Measurements from ENCODE around the gene C1QA.

Gene C1QA, protein sequence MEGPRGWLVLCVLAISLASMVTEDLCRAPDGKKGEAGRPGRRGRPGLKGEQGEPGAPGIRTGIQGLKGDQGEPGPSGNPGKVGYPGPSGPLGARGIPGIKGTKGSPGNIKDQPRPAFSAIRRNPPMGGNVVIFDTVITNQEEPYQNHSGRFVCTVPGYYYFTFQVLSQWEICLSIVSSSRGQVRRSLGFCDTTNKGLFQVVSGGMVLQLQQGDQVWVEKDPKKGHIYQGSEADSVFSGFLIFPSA

DNA sequence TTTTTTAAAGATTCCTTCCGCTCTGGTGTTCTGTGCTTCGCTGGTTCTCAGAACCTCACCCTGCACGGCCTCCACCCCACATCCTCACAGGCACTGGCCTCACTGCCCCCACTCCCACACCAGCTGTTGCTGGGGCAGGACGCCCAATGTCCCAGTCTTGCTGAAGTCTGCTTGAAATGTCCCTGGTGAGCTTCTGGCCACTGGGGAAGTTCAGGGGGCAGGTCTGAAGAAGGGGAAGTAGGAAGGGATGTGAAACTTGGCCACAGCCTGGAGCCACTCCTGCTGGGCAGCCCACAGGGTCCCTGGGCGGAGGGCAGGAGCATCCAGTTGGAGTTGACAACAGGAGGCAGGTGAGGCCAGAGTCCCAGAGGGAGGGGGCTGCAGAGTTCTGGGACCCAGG lies at the start of gene C1QA:
TSS of gene C1QA (plus strand) at position 276 of the 400 bp plus-strand sequence. CDS start 989 bp downstream, outside the sequence.
- DNase-seq, result no peak

DNA sequence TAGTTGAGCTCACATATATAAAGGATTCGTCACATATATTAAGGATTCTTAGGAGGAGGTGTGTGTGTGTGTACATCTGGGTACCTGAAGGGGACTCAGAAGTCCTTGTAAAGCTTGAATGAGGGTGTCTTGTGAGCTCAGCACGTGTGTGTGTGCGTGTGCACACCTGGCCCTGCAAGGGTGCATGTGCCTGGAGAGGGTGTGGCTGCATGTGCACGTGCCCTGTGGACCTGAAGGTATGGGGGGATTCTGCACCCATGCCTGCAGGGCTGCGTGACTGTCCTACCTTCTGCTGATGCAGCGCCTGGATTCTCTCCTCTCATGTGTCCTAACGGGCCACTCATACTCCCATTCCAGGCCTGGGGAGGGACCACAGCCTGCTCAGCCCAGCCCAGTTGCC lies 49.2 kb upstream of the C1QA start:
- DNase-seq, result no peak

DNA sequence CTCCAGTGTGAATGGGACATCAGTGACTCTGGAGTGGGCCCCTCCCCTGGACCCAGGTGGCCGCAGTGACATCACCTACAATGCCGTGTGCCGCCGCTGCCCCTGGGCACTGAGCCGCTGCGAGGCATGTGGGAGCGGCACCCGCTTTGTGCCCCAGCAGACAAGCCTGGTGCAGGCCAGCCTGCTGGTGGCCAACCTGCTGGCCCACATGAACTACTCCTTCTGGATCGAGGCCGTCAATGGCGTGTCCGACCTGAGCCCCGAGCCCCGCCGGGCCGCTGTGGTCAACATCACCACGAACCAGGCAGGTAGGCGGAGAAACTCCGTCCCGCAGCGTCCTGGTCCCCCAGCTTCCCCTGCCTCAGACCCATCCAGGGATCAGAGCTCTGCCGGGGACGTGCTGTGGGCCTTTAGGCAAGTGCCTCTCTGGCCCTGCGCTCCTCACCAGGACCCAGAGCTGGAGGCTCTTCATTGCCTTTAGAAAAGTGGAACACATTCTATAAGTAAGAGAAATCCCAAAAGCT lies 47.5 kb upstream of the C1QA start:
- no peak for DNase-seq

DNA sequence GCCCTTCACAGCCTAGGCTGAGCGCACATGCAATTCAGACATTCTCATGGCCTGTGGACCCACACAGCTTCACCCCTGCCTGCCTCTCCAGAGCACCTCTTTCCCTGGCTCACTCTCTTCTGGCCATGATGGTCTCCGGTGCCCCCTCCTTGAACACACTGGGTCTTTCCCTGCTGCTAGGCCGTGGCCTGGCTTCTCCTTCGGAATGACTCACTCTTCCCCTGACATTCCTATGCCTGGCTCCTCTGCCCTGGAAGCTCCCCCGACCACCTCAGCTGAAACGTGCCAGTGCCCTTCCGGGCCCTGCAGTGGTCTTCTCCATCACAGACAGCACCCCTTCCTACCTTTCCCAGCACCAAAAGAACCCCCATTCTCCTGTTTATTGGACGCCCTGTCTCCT lies 44.9 kb upstream of the C1QA start:
- no peak for DNase-seq

DNA sequence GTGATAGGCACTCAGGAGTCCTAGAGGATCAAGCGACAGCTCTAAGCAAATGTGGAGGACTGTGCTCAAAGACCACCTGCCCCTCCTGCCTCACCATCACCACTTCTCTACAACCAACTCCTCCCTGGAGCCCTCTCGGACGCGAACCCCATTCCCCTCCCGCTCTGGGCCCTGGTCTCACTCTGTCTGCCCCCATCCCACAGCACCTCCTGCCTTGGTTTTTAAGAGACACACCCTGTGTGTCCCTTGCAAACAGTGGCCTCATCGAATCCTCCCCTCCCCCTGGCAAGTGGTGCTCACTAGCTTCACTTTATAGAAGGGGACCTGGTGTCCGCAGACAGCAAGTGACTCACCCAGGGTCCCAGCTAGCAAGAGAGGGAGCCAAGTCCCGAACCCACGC lies 44.4 kb upstream of the C1QA start:
- no peak for DNase-seq

DNA sequence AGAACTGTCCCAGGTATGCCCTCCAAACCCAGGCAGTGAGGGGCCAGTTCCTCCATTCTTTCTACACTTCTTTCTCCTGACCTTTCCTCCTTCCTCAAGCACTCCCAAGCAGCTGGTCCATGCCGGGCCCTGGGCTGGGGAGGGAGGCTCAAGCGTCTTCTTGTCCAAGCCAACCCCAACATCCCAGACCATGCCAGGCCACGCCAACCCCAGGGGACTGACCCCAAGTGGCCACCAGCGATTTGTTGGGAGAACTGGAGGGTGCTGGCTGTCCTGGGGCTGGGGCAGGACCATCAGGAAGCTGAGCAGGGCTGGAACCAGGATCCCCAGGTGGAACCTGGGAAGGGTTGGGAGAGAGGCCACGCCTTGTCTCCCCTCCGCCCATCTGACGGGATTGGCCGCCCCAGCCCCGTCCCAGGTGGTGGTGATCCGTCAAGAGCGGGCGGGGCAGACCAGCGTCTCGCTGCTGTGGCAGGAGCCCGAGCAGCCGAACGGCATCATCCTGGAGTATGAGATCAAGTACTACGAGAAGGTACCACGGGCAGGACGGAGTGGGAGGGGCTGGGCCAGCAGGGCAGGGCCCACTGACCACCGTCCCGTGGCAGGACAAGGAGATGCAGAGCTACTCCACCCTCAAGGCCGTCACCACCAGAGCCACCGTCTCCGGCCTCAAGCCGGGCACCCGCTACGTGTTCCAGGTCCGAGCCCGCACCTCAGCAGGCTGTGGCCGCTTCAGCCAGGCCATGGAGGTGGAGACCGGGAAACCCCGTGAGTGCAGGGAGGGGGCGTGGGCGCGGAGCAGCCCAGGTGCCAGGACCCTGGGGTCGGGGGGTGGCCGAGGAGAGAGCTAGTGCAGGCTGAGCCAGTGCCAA lies 43.3 kb upstream of the C1QA start:
- no peak for DNase-seq

DNA sequence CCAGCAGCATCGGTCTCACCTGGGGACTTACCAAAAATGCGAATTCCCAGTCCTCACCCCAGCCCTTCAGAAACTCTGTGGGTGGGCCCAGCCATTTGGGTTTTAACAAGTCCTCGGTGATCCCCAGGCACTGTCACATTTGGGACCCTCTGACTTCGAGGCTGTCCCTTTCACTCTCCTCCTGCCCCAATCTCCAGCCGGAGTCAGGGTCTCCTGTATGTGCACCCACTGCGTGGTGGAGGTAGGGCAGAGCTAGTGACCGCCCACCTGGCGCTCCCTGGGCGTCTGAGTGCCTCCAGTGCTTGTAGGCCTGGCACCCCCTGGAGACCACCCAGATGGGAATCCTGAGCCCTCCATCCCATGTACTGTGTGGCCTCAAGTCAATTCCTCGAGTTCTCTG lies 42.0 kb upstream of the C1QA start:
- no peak for DNase-seq

DNA sequence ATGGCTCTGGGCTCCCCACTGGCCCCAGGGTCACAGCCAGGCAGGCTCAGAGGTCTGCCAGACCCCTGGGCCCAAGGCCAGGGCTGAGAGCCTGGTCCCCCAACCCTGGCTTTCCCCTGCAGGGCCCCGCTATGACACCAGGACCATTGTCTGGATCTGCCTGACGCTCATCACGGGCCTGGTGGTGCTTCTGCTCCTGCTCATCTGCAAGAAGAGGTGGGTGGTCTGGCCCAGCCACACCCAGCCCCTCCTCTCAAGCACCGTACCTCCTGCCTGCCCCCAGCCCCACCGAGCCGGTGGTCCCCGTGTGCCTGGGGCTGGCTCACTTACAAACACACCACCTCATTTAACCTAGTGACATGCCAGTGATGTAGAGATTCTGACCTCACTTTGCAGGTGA lies 41.3 kb upstream of the C1QA start:
- DNase-seq, result no peak

DNA sequence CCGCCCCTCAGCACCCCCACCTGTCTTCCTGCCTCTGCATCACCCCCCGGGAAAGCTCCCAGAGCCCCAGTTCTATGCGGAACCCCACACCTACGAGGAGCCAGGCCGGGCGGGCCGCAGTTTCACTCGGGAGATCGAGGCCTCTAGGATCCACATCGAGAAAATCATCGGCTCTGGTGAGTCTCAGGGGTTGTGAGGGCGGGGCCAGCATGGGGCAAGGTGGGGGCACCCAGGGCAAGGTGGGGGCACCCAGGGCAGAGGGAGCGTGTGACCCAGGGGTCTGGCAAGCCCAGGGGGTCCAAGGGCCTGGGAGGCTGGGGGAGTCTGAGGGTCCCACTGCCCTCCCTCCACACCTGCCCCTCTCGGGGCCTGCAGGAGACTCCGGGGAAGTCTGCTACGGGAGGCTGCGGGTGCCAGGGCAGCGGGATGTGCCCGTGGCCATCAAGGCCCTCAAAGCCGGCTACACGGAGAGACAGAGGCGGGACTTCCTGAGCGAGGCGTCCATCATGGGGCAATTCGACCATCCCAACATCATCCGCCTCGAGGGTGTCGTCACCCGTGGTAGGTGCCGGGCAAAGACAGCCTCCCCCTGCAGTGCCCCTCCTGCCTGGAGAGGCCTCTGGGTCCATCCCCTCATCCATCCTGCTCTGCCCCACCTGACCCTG lies 39.0 kb upstream of the C1QA start:
- no peak for DNase-seq

DNA sequence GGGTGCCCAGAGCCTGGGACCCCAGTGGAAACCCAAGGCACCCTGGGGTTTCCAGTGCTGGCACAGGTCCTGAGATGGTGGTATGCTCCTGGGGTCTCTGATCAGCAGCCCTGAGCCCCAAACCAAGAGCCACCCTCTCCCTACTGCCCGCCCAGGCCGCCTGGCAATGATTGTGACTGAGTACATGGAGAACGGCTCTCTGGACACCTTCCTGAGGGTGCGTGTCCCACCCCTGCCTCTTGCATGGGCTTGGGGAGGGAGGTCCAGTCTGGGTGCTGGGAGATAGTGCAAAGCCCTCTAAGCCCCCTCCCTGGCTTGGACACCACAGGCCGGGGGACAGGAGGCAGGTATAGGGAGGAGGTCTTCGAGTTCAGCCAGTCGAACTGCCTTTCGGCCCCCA lies 38.4 kb upstream of the C1QA start:
- no peak for DNase-seq

DNA sequence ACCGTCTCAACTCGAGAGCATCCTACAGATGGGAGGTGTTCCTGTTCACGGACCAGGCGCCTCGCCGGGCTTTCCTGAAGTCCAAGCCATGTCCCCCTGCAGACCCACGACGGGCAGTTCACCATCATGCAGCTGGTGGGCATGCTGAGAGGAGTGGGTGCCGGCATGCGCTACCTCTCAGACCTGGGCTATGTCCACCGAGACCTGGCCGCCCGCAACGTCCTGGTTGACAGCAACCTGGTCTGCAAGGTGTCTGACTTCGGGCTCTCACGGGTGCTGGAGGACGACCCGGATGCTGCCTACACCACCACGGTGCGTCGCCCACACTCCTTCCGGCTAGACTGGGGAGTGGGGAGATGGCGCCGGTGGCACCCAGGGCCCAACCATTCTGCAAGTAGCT lies 37.7 kb upstream of the C1QA start:
- no peak for DNase-seq

DNA sequence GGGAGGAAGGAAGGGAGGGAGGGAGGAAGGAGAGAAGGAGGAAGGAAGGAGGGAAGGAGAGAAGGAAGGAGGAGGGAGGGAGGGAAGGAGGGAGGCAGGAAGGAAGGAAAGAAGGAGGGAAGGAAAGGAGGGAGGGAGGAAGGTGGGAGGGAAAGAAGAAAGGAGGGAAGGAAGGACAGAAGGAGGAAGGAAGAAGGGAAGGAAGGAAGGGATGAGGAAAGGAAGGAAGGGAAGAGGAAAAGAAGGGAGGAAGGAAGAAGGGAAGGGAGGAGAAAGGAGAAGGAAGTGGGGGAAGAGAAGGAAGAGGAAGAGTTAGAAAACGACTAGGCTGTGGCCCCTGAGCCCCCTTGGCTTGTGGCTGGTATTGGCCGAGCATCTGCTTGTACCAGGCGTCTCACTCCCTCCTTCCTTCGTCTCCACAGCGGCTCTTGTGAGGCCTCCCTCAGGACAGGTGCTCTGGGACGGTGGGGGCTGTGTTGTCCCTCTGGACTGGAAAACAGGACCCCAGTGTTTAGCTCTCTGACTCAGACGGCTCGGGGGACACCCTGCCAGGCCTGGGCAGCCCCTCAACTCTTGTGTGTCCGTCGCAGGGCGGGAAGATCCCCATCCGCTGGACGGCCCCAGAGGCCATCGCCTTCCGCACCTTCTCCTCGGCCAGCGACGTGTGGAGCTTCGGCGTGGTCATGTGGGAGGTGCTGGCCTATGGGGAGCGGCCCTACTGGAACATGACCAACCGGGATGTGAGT lies 36.2 kb upstream of the C1QA start:
- DNase-seq, result no peak

DNA sequence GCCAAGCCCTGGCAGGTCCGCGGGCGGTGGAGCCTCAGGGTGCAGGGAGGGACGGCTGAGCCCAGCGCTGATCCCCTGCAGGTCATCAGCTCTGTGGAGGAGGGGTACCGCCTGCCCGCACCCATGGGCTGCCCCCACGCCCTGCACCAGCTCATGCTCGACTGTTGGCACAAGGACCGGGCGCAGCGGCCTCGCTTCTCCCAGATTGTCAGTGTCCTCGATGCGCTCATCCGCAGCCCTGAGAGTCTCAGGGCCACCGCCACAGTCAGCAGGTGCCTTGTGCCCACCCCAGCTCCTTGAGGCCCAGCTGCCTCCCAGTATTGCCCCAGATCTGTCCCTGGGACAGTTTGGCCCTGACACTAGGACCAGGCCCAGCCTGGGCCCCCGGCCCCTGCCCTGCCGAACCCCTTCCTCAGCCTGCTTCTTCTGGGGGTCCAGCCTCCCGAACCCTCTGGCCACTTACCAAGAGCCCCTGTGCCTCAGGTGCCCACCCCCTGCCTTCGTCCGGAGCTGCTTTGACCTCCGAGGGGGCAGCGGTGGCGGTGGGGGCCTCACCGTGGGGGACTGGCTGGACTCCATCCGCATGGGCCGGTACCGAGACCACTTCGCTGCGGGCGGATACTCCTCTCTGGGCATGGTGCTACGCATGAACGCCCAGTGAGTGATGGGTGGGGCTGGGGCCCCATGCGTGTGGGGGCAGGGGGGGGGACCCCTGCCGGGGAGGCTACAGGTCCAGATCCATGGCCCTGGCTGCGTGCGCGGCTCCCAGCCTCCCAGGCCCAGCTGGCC lies 35.4 kb upstream of the C1QA start:
- no peak for DNase-seq

DNA sequence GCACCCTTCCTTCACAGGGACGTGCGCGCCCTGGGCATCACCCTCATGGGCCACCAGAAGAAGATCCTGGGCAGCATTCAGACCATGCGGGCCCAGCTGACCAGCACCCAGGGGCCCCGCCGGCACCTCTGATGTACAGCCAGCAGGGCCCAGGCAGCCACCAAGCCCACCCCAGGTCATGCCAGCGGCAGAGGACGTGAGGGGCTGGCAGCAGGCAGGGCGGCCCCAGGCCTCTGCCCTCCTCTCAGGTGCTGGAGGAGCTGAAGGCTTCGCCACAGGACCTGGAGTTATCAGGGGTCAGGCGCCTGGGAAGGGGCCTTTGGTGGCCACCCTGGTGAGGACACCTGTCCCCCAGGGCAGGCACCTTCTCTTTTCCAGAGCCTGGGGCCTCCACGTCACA lies 34.8 kb upstream of the C1QA start:
- DNase-seq, result no peak

DNA sequence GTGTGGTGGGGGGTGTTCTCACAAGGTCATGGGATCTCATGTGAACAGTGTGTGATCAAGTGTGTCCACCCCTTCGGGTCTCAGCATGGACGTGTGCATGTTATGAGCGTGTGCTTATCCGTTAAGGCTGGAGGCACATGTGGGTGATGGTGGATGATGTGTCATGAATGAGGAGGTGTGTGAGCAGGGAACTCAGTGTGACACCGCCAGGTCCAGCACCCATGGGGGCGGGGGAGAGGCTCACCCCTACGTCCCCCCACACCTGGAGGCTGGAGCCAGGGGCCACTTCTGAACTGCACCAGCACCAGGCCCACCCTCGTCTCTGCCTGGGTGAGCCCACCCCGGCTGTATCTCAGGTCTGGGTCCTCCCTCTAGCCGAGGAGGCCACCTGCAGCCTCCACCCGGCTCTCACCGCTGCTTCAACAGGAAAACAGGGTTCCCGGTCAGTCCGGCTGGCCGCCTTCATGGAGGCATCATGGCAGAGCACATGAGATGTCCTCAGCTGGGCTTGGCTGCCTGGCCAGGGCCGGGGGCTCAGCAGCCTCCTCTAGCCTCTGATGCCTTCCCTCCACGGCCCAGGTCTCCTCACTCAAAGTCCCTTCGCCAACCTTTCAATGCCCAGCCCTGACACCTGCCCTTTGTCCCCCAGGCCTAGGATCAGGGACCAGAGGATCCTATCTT lies 34.2 kb upstream of the C1QA start:
- no peak for DNase-seq

DNA sequence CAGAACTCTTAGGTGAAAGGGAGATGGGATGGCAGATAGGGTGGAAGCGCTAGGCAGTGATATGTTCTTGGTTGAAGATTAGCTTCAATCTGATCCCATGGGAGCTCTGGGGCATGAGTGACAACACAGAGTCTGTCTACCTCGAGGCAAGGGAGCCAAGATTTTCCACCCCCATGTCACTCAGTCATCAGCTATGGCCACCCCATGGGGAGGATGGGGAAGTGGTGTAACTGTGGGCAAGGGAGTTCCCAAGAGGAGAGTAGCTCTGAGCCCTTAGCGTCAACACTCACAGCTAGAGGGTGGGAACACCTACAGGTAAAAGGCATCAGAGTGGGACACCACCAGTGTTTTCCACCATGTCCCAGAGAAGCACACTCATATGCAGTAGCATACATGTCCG lies 30.3 kb upstream of the C1QA start:
- no peak for DNase-seq

DNA sequence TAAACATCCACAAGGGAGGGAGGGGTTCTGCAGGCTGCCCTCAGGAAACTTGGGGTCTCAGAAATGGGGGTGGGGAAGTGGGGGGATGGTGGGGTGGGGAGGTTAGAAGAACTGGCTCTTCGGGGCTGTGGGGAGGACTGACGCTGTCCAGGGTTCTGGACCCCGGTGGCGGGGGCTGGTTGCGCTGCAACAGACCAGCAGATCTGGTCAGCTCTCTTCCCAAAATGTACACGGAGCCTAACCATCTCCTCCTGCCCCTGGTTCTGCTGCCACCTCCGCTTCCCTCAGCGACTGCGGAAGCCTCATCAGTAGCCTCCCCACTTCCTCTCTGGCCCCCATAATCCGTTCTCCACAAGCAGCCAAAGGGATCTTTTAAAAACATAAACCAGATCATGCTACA lies 29.3 kb upstream of the C1QA start:
- no peak for DNase-seq

DNA sequence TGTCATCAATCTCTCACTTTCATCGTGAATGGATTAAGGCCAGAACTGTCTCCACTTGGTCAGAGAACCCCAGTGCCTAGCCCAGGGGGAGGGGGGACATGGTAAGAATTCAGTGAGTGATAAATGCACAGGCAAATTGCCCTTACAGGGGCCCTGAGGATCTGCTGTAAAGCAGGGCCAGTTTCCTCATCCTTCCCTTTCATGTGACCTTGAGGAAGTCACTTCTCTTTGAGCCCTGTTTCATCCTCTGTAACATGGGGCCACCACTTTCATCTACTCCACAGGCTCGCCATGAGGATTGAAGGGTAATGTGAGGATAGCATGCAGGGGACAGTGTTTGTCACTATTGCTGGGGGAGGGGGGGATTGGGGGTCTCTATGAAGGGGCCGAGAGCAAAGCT lies 28.1 kb upstream of the C1QA start:
- DNase-seq, result no peak

DNA sequence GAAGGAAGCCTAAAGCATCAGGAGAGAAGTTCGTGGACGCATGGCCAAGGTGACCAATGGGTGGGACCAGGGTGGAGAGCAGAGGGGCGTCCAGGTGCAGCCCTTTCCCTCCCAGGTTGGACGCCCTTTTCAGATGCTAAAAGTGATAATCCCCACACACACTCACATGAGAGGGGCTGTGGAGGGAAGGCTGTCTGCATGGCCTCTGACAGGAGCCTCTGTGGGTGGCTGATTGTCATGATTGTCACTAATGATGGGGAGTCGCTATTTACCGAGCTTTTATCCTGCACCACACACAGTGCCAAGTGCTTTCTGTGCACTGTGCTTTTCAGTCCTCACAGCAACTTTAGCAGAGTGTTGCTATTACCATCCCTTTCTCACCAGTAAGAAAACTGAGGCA lies 27.1 kb upstream of the C1QA start:
- no peak for DNase-seq

DNA sequence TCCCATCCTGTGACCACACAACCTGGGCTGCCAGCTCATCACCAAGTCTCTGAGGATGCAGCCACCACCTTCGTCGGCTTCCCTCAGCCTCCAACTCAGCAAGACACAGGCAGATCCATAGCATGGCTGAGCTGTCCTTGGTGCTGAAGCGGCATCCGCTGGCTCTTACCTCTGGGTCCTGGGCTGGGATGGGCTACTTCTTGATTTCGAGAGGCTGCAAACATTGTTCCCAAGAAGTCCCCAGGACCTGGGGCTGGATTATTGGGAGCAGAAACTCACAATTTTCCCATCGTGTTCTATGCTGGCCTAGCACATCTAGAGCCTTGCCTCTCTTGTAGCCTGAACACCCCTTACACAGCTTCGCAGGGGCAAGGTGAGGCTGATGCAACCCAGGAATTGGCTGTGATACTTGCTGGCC lies 24.9 kb upstream of the C1QA start:
- no peak for DNase-seq
